Activated CD4-positive, CD25-positive, alpha-beta regulatory T cell treated with anti-CD3 and anti-CD28 coated beads, Interleukin-2, amount 50 U/mL, for 24 hours (primary cell): ENCODE data around the gene SLC46A2.

Experiments used
- ATAC-seq, 2 donors: fragments of 150-1000 bp; cut with Tn5 transposase; one replicate each; pipeline ENCODE4 v1.10.0; 2021; ENCODE audit warnings: mild to moderate bottlenecking in 1 of 2, moderate library complexity in 1 of 2

The SLC46A2 gene

GRCh38 chr9:112890106-112891081, at the start of gene SLC46A2:
TSS of gene SLC46A2 (minus strand) at chr9:112890876. CDS start at chr9:112890681, 195 bp downstream.
- ATAC-seq: no peak

- ATAC-seq: no peak
These were observed 48.7 kb upstream of the SLC46A2 start for GRCh38 chr9:112939418-112939817.

GRCh38 chr9:112933696-112934095, 43.0 kb upstream of the SLC46A2 start:
- ATAC-seq: no peak

GRCh38 chr9:112925058-112925641, 34.5 kb upstream of the SLC46A2 start:
- ATAC-seq: no peak

GRCh38 chr9:112921549-112921948, 30.9 kb upstream of the SLC46A2 start:
- ATAC-seq: no peak

- no peak for ATAC-seq
These were observed 27.3 kb upstream of the SLC46A2 start for GRCh38 chr9:112917987-112918362.

- ATAC-seq: no peak
These were observed 26.6 kb upstream of the SLC46A2 start for GRCh38 chr9:112917047-112917986.

- ATAC-seq: no peak
These were observed 23.8 kb upstream of the SLC46A2 start for GRCh38 chr9:112914524-112914923.

- ATAC-seq: no peak
These were observed 22.6 kb upstream of the SLC46A2 start for GRCh38 chr9:112913326-112913725.

- ATAC-seq: no peak
These were observed 22.0 kb upstream of the SLC46A2 start for GRCh38 chr9:112912636-112913035.

GRCh38 chr9:112911736-112912135, 21.1 kb upstream of the SLC46A2 start:
- no peak for ATAC-seq

GRCh38 chr9:112905084-112905483, 14.4 kb upstream of the SLC46A2 start:
- ATAC-seq: no peak

- no peak for ATAC-seq
These were observed 10.2 kb upstream of the SLC46A2 start for GRCh38 chr9:112900901-112901300.

- ATAC-seq: no peak
These were observed 9.8 kb upstream of the SLC46A2 start for GRCh38 chr9:112900488-112900887.

- ATAC-seq: no peak
These were observed 8.2 kb upstream of the SLC46A2 start for GRCh38 chr9:112898872-112899311.

- no peak for ATAC-seq
These were observed 5.5 kb upstream of the SLC46A2 start for GRCh38 chr9:112896131-112896530.

GRCh38 chr9:112894699-112895098, 4.0 kb upstream of the SLC46A2 start:
- ATAC-seq: no peak

GRCh38 chr9:112894041-112894440, 3.4 kb upstream of the SLC46A2 start:
- no peak for ATAC-seq

GRCh38 chr9:112892981-112893380, 2.3 kb upstream of the SLC46A2 start:
- no peak for ATAC-seq

- no peak for ATAC-seq
These were observed 845 bp upstream of the SLC46A2 start for GRCh38 chr9:112891521-112891920.

GRCh38 chr9:112887381-112887780, 3.3 kb downstream of the SLC46A2 start:
- ATAC-seq: no peak

GRCh38 chr9:112886351-112886750, 4.3 kb downstream of the SLC46A2 start:
- no peak for ATAC-seq

GRCh38 chr9:112885324-112885723, 5.4 kb downstream of the SLC46A2 start:
- no peak for ATAC-seq
